HCT116 (cell line): ENCODE results near the gene C2orf72. TPM values are rescaled to one million over a fixed set of nuclear protein-coding genes. Genes with fewer than 3 reads are reported as not detected.

ENCODE experiments used
- ATAC-seq: fragments of 200-7000 bp; cut with Tn5 transposase; 2 replicates; pipeline ENCODE4 v1.9.1; 2020; ENCODE audit warnings: mild to moderate bottlenecking, moderate library complexity
- BruUV-seq: library from RNA; stranded (reverse); fragments of 400-500 nt; replicated peaks from 2 replicates; lab custom pipeline; 2021; lab: Mats Ljungman, UMichigan
- CTCF ChIA-PET: fragments of 300-600 bp; sonication (Branson Sonifier 250); formaldehyde crosslinking; loops from one replicate; lab custom pipeline; 2021; ENCODE audit warnings: antibody characterized with exemption; lab: Charles Lee
- POLR2A ChIA-PET: fragments of 300-600, 350-600 bp; sonication (Branson Sonifier 250); formaldehyde crosslinking; loops from one replicate; lab custom pipeline; 2021; ENCODE audit warnings: antibody characterized with exemption; lab: Charles Lee
- RAD21 ChIA-PET, 2 experiments: fragments of 300-600 bp; sonication (Branson Sonifier 250); formaldehyde crosslinking; loops; one replicate each; lab custom pipeline; 2023; ENCODE audit warnings: low total read pairs in 2 of 2; ENCODE audit not compliant: uncharacterized antibody in 2 of 2, unreplicated experiment in 2 of 2, low non-redundant PET in 1 of 2; lab: Charles Lee
- DNase-seq: peaks from one replicate; pipeline ENCODE4 v3.0.0-alpha.2; 2010; ENCODE audit warnings: low read depth, low spot score
- H2AFZ ChIP-seq: fragments of 200-600 bp; shearing (Covaris generic), sonication (generic); 2 replicates; pipeline ENCODE4 v1.6.1; 2017; ENCODE audit warnings: low read depth, mixed run types, mixed read lengths, antibody characterized with exemption, low read length; ENCODE audit not compliant: poor library complexity, severe bottlenecking
- H3K27ac ChIP-seq: 2 replicates; pipeline ENCODE4 v1.5.1; 2012; ENCODE audit warnings: low read depth, low read length
- H3K27me3 ChIP-seq: fragments of 200-600 bp; sonication (generic); 2 replicates; pipeline ENCODE4 v1.6.1; 2016; ENCODE audit warnings: mixed run types, low read length, mixed read lengths; ENCODE audit not compliant: insufficient read depth
- H3K36me3 ChIP-seq, 2 experiments: fragments of 200-500 bp in 1 of 2; fragments of 200-600 bp in 1 of 2; sonication (Bioruptor generic) in 1 of 2; sonication (generic) in 1 of 2; 2 replicates each; pipeline versions ENCODE4 v1.5.1 to v1.6.1; 2014 to 2016; ENCODE audit warnings: low read length in 2 of 2, inconsistent platforms in 1 of 2, mixed read lengths in 1 of 2, mixed run types in 1 of 2; ENCODE audit not compliant: insufficient read depth in 2 of 2, control insufficient read depth in 1 of 2
- H3K4me1 ChIP-seq, 2 experiments: fragments of 200-600 bp in 1 of 2; sonication (generic) in 1 of 2; 2 replicates each; pipeline versions ENCODE4 v1.5.1 to v1.6.1; 2012 to 2017; ENCODE audit warnings: low read length in 2 of 2, inconsistent platforms in 1 of 2, mild to moderate bottlenecking in 1 of 2, mixed read lengths in 1 of 2, mixed run types in 1 of 2, moderate library complexity in 1 of 2; ENCODE audit not compliant: insufficient read depth in 2 of 2, control insufficient read depth in 1 of 2
- H3K4me2 ChIP-seq: fragments of 200-600 bp; sonication (generic); 2 replicates; pipeline ENCODE4 v1.6.1; 2017; ENCODE audit warnings: mixed run types, low read length, mixed read lengths
- H3K4me3 ChIP-seq, 2 experiments: fragments of 200-600 bp in 1 of 2; sonication (generic) in 1 of 2; replicated peaks in 1 of 2; 2 replicates each; pipeline ENCODE4 v1.5.1; 2011 to 2016; ENCODE audit warnings: low read length in 2 of 2, control low read depth in 1 of 2, low read depth in 1 of 2, mild to moderate bottlenecking in 1 of 2, mixed read lengths in 1 of 2, mixed run types in 1 of 2
- H3K79me2 ChIP-seq: fragments of 200-600 bp; sonication (generic); 2 replicates; pipeline ENCODE4 v1.6.1; 2017; ENCODE audit warnings: mild to moderate bottlenecking, mixed run types, low read length, moderate library complexity, mixed read lengths; ENCODE audit not compliant: insufficient read depth
- H3K9ac ChIP-seq: fragments of 200-600 bp; sonication (generic); 2 replicates; pipeline ENCODE4 v1.6.1; 2016; ENCODE audit warnings: low read length, mixed read lengths
- H3K9me2 ChIP-seq: fragments of 200-600 bp; sonication (generic), shearing (Covaris generic); 2 replicates; pipeline ENCODE4 v1.6.1; 2017; ENCODE audit warnings: mixed run types, mild to moderate bottlenecking, moderate library complexity; ENCODE audit not compliant: insufficient read depth
- H3K9me3 ChIP-seq, 2 experiments: fragments of 200-500 bp in 1 of 2; fragments of 200-600 bp in 1 of 2; sonication (Bioruptor generic) in 1 of 2; sonication (generic) in 1 of 2; 2 replicates each; pipeline ENCODE4 v1.6.1; 2014 to 2017; ENCODE audit warnings: low read length in 2 of 2, mixed read lengths in 2 of 2, inconsistent platforms in 1 of 2, low read depth in 1 of 2, mild to moderate bottlenecking in 1 of 2, mixed run types in 1 of 2, moderate library complexity in 1 of 2; ENCODE audit not compliant: control insufficient read depth in 1 of 2, insufficient read depth in 1 of 2
- H4K20me1 ChIP-seq: fragments of 200-600 bp; sonication (generic), shearing (Covaris generic); 2 replicates; pipeline ENCODE4 v1.6.1; 2017; ENCODE audit warnings: mixed run types, mild to moderate bottlenecking, moderate library complexity; ENCODE audit not compliant: insufficient read depth
- ELF1 ChIP-seq: IDR thresholded peaks from 2 replicates; pipeline ENCODE4 v1.6.1; 2012; ENCODE audit warnings: low read depth, borderline replicate concordance
- EZH2 ChIP-seq: fragments of 200-600 bp; sonication (generic); IDR thresholded peaks from 2 replicates; pipeline ENCODE4 v1.6.1; 2017; ENCODE audit warnings: antibody characterized with exemption, mixed run types
- POLR2A ChIP-seq: IDR thresholded peaks from 2 replicates; pipeline ENCODE4 v1.7.0; 2011; ENCODE audit warnings: borderline replicate concordance; ENCODE audit not compliant: insufficient read depth, insufficient read length; ENCODE audit errors: extremely low read depth
- RAD21 ChIP-seq: IDR thresholded peaks from 2 replicates; pipeline ENCODE4 v1.6.1; 2012; ENCODE audit warnings: low read depth, mild to moderate bottlenecking
- SIN3A ChIP-seq: IDR thresholded peaks from 2 replicates; pipeline ENCODE4 v1.6.1; 2012; ENCODE audit warnings: low read depth
- SP1 ChIP-seq: IDR thresholded peaks from 2 replicates; pipeline ENCODE4 v1.6.1; 2012; ENCODE audit warnings: low read depth
- SRF ChIP-seq: IDR thresholded peaks from 2 replicates; pipeline ENCODE4 v1.6.1; 2012; ENCODE audit warnings: low read depth
- ZNF274 ChIP-seq: fragments of 200-500 bp; sonication (Bioruptor generic); IDR thresholded peaks from 2 replicates; pipeline ENCODE4 v1.6.1; 2014; ENCODE audit warnings: mild to moderate bottlenecking, low read depth, low read length, inconsistent platforms
- intact Hi-C: fragments of 100-400 bp; cut with micrococcal nuclease; formaldehyde crosslinking; loops from 2 replicates; pipeline ENCODE4 v1.10.0; 2022
- total RNA-seq: library from RNA; stranded (reverse); gene quantifications from one replicate; pipeline ENCODE4 v1.2.1, GENCODE V29; 2021; ENCODE audit not compliant: unreplicated experiment
- TF ChIP-seq, protein P1 (sequence below): IDR thresholded peaks from 2 replicates; pipeline ENCODE4 v1.6.1; 2011; ENCODE audit warnings: mild to moderate bottlenecking, low read length, moderate library complexity; ENCODE audit not compliant: insufficient replicate concordance; ENCODE audit errors: extremely low read depth
- TF ChIP-seq, protein P2 (sequence below): IDR thresholded peaks from 2 replicates; pipeline ENCODE4 v1.6.1; 2012

The C2orf72 gene
- total RNA-seq, 1 experiment from 2014 or later, result 3.7 TPM

DNA sequence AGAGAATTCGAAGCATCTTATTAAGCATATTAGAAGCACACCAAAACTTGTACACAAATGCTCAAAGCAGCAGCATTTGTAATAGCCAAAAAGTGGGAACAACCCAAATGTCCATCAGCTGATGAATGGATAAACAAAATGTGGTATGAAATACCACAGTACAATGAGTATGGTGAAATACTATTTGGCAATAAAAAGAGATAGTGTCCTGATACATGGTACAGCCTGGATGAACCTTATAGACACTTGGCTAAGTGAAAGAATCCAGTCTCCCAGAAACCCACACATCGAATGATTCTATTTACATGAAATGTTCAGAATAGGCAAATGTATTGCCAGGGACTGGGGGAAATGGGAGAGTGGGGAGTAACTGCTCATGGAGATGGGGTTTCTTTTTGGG, 38.4 kb upstream of the C2orf72 start:
- H3K4me1 ChIP-seq, result no peaks in the 10 kb centered on the region
- H3K36me3 ChIP-seq, result no peaks in the 10 kb centered on the region
- H4K20me1 ChIP-seq, result no peaks in the 10 kb centered on the region
- H3K9ac ChIP-seq, result no peak overlapping the region
- ATAC-seq, result no peak
- no peak overlapping the region for H2AFZ ChIP-seq
- H3K4me3 ChIP-seq, result no peak overlapping the region
- ChIA-PET CTCF (no interaction called here), POLR2A (no interaction called here), RAD21 (no interaction called here)
- H3K79me2 ChIP-seq, result no peaks in the 10 kb centered on the region
- H3K27me3 ChIP-seq, result peaks cover 10% of the 10 kb centered on the region; the same call in 1 of the 2 replicates
- no TSS peak for BruUV-seq
- H3K9me3 ChIP-seq, result no peaks in the 10 kb centered on the region
- no peak overlapping the region for H3K27ac ChIP-seq
- TF ChIP-seq SIN3A, result no peak
- TF ChIP-seq SP1, result no peak
- TF ChIP-seq, protein P1, sequence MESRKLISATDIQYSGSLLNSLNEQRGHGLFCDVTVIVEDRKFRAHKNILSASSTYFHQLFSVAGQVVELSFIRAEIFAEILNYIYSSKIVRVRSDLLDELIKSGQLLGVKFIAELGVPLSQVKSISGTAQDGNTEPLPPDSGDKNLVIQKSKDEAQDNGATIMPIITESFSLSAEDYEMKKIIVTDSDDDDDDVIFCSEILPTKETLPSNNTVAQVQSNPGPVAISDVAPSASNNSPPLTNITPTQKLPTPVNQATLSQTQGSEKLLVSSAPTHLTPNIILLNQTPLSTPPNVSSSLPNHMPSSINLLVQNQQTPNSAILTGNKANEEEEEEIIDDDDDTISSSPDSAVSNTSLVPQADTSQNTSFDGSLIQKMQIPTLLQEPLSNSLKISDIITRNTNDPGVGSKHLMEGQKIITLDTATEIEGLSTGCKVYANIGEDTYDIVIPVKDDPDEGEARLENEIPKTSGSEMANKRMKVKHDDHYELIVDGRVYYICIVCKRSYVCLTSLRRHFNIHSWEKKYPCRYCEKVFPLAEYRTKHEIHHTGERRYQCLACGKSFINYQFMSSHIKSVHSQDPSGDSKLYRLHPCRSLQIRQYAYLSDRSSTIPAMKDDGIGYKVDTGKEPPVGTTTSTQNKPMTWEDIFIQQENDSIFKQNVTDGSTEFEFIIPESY, result no peak
- no peak for TF ChIP-seq POLR2A
- no peak for TF ChIP-seq EZH2
- TF ChIP-seq, protein P2, sequence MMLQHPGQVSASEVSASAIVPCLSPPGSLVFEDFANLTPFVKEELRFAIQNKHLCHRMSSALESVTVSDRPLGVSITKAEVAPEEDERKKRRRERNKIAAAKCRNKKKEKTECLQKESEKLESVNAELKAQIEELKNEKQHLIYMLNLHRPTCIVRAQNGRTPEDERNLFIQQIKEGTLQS, result no peak
- no peak overlapping the region for H3K4me2 ChIP-seq
- intact Hi-C loops, result no loop called here
- no peaks in the 10 kb centered on the region for H3K9me2 ChIP-seq
- no peak for DNase-seq

DNA sequence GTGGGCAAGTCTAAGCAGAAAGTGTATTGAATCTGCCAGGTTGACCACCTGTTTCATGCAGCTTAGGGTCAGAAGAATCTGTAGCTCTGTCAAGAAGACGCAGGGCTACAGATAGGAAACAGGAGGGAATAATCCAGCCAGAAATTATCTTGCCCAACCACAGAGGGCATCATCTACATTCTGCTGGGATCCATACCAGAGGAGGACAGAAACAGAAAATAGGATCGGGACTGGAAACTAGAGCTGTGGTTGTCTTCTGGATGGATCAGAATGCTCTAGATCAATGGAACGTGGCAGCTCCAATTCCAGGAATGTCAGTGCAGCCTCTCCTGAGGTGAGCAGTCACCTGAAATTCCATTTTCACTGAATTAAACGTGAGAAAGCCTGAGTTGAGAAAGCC, 37.8 kb upstream of the C2orf72 start:
- CTCF ChIA-PET, result no interaction called here
- ATAC-seq, result no peak

More for the DNA sequence above, 37.8 kb upstream of the C2orf72 start:
- Histone ChIP-seq H3K9me3 (no peaks in the 10 kb centered on the region), H3K79me2 (no peaks in the 10 kb centered on the region), H3K4me1 (no peaks in the 10 kb centered on the region), H3K36me3 (no peaks in the 10 kb centered on the region), H2AFZ (no peak overlapping the region), H4K20me1 (no peaks in the 10 kb centered on the region), H3K4me2 (no peak overlapping the region), H3K9me2 (no peaks in the 10 kb centered on the region), H3K27me3 (peaks cover 13% of the 10 kb centered on the region; the same call in 1 of the 2 replicates), H3K27ac (no peak overlapping the region), H3K4me3 (no peak overlapping the region), H3K9ac (no peak overlapping the region)
- TF ChIP-seq ZNF274 (no peak), SRF (no peak), RAD21 (peak; percentile 29; the same call in 1 of the 2 replicates), ELF1 (no peak)
- TF ChIP-seq, protein P1, result no peak
- POLR2A ChIA-PET, result no interaction called here
- DNase-seq, result no peak
- no TSS peak for BruUV-seq
- RAD21 ChIA-PET, result no interaction called here
- intact Hi-C loops, result no loop called here
